H1 (cell line): ENCODE results near the gene PLXNA4. TPM values are rescaled to one million over a fixed set of nuclear protein-coding genes. Genes with fewer than 3 reads are reported as not detected.

Experiments used
- CTCF ChIA-PET: fragments of 300-600 bp; sonication (Branson Sonifier 250); formaldehyde crosslinking; loops from one replicate; lab custom pipeline; 2021; ENCODE audit not compliant: partially characterized antibody; lab: Charles Lee
- POLR2A ChIA-PET: fragments of 300-600 bp; sonication (Branson Sonifier 250); formaldehyde crosslinking; loops from one replicate; lab custom pipeline; 2021; ENCODE audit warnings: inconsistent platforms; ENCODE audit not compliant: partially characterized antibody; lab: Charles Lee
- DNase-seq, 2 experiments: peaks; one replicate each; pipeline versions ENCODE4 v3.0.0 to v3.0.0-alpha.2; 2010 to 2022; ENCODE audit warnings: low spot score in 2 of 2, low read depth in 1 of 2, mixed read lengths in 1 of 2
- FAIRE-seq: peaks from 2 replicates; lab custom pipeline; 2011; peaks lifted over from hg19 to GRCh38; lab: Jason Lieb, UNC
- H2AFZ ChIP-seq: 2 replicates; pipeline ENCODE4 v1.8.1; 2012; ENCODE audit warnings: low read length, inconsistent platforms
- H2AK5ac ChIP-seq: 2 replicates; pipeline ENCODE4 v1.6.1; 2013; ENCODE audit warnings: low read depth, low read length
- H2BK120ac ChIP-seq: replicated peaks from 2 replicates; pipeline ENCODE3; 2013; ENCODE audit warnings: low read depth, low read length, inconsistent platforms
- H2BK12ac ChIP-seq: 2 replicates; pipeline ENCODE4 v1.6.1; 2013; ENCODE audit warnings: low read depth, low read length
- H2BK15ac ChIP-seq: 2 replicates; pipeline ENCODE4 v1.6.1; 2013; ENCODE audit warnings: low read length
- H2BK20ac ChIP-seq: 2 replicates; pipeline ENCODE4 v1.6.1; 2013; ENCODE audit warnings: low read length
- H2BK5ac ChIP-seq: 2 replicates; pipeline ENCODE4 v1.6.1; 2013; ENCODE audit warnings: low read depth, low read length
- H3K14ac ChIP-seq: 2 replicates; pipeline ENCODE4 v1.6.1; 2013; ENCODE audit warnings: inconsistent platforms; ENCODE audit not compliant: insufficient read length
- H3K18ac ChIP-seq: 2 replicates; pipeline ENCODE4 v1.6.1; 2013; ENCODE audit warnings: low read length; ENCODE audit errors: extremely low read depth
- H3K23ac ChIP-seq: 2 replicates; pipeline ENCODE4 v1.6.1; 2013; ENCODE audit warnings: inconsistent platforms; ENCODE audit not compliant: insufficient read length
- H3K23me2 ChIP-seq: 2 replicates; pipeline ENCODE4 v1.6.1; 2013; ENCODE audit warnings: low read depth, low read length
- H3K27ac ChIP-seq: 2 replicates; pipeline ENCODE4 v1.6.1; 2011; ENCODE audit warnings: low read depth, low read length, inconsistent platforms
- H3K27me3 ChIP-seq, 4 experiments: replicated peaks in 1 of 4; 1 replicate in 1 of 4; 2 replicates in 3 of 4; pipeline versions ENCODE4 v1.6.1 to v1.8.1; 2011 to 2013; ENCODE audit warnings: low read length in 3 of 4, mild to moderate bottlenecking in 3 of 4, inconsistent platforms in 2 of 4, mixed read lengths in 2 of 4, moderate library complexity in 1 of 4; ENCODE audit not compliant: control insufficient read depth in 3 of 4, insufficient read depth in 3 of 4; ENCODE audit errors: extremely low read depth in 1 of 4
- H3K36me3 ChIP-seq, 4 experiments: 2 replicates each; pipeline versions ENCODE4 v1.6.1 to v1.8.1; 2011 to 2013; ENCODE audit warnings: mild to moderate bottlenecking in 4 of 4, low read length in 3 of 4, moderate library complexity in 2 of 4, control low read depth in 1 of 4, inconsistent platforms in 1 of 4; ENCODE audit not compliant: insufficient read depth in 4 of 4, control insufficient read depth in 2 of 4
- H3K4ac ChIP-seq: replicated peaks from 2 replicates; pipeline ENCODE3; 2013; ENCODE audit warnings: low read length, low read depth, mixed read lengths, inconsistent platforms; ENCODE audit not compliant: insufficient read length
- H3K4me1 ChIP-seq, 4 experiments: replicated peaks in 1 of 4; 1 replicate in 1 of 4; 2 replicates in 3 of 4; pipeline versions ENCODE4 v1.6.1 to v1.8.1; 2011 to 2013; ENCODE audit warnings: low read length in 3 of 4, inconsistent platforms in 2 of 4, mixed read lengths in 1 of 4; ENCODE audit not compliant: insufficient read depth in 4 of 4, control insufficient read depth in 3 of 4
- H3K4me2 ChIP-seq, 2 experiments: 2 replicates each; pipeline versions ENCODE4 v1.6.1 to v1.8.1; 2011 to 2013; ENCODE audit warnings: low read depth in 2 of 2, low read length in 2 of 2, control low read depth in 1 of 2, inconsistent platforms in 1 of 2, mild to moderate bottlenecking in 1 of 2; ENCODE audit not compliant: insufficient read depth in 1 of 2
- H3K4me3 ChIP-seq, 4 experiments: fragments of 200-600, 300-600 bp in 1 of 4; sonication (generic), shearing (Covaris generic), sonication (Bioruptor Twin) in 1 of 4; 2 replicates each; pipeline versions ENCODE4 v1.5.1 to v1.8.1; 2011 to 2016; ENCODE audit warnings: low read length in 4 of 4, low read depth in 3 of 4, control low read depth in 2 of 4, inconsistent platforms in 2 of 4, mild to moderate bottlenecking in 2 of 4, mixed read lengths in 1 of 4, moderate library complexity in 1 of 4; ENCODE audit not compliant: insufficient read depth in 2 of 4; ENCODE audit errors: extremely low read depth in 1 of 4
- H3K56ac ChIP-seq: replicated peaks from 2 replicates; pipeline ENCODE3; 2013; ENCODE audit warnings: low read depth, mild to moderate bottlenecking, mixed read lengths, low read length, inconsistent platforms; ENCODE audit not compliant: insufficient read length
- H3K79me1 ChIP-seq: 2 replicates; pipeline ENCODE4 v1.6.1; 2013; ENCODE audit warnings: low read depth, low read length, control low read depth
- H3K79me2 ChIP-seq, 2 experiments: 2 replicates each; pipeline versions ENCODE4 v1.6.1 to v1.8.1; 2012 to 2013; ENCODE audit warnings: low read length in 2 of 2, mild to moderate bottlenecking in 2 of 2, inconsistent platforms in 1 of 2; ENCODE audit not compliant: insufficient read depth in 2 of 2, control insufficient read depth in 1 of 2
- H3K9ac ChIP-seq, 4 experiments: replicated peaks in 1 of 4; 1 replicate in 1 of 4; 2 replicates in 3 of 4; pipeline versions ENCODE4 v1.6.1 to v1.8.1; 2011 to 2013; ENCODE audit warnings: low read depth in 3 of 4, low read length in 3 of 4, control low read depth in 2 of 4, mild to moderate bottlenecking in 2 of 4, moderate library complexity in 2 of 4, inconsistent platforms in 1 of 4; ENCODE audit errors: extremely low read depth in 1 of 4
- H3K9me3 ChIP-seq, 2 experiments: 2 replicates each; pipeline versions ENCODE4 v1.6.1 to v1.8.1; 2012 to 2013; ENCODE audit warnings: mild to moderate bottlenecking in 2 of 2, moderate library complexity in 2 of 2, control low read depth in 1 of 2, inconsistent platforms in 1 of 2, low read depth in 1 of 2, low read length in 1 of 2, mixed read lengths in 1 of 2; ENCODE audit not compliant: insufficient read depth in 2 of 2
- H4K20me1 ChIP-seq, 2 experiments: replicated peaks in 1 of 2; 2 replicates each; pipeline versions ENCODE3 to v1.8.1; 2011 to 2013; ENCODE audit warnings: inconsistent platforms in 2 of 2, low read length in 2 of 2, mild to moderate bottlenecking in 1 of 2; ENCODE audit not compliant: insufficient read depth in 2 of 2, control insufficient read depth in 1 of 2
- H4K5ac ChIP-seq: 2 replicates; pipeline ENCODE4 v1.6.1; 2013; ENCODE audit warnings: low read length, low read depth, mixed read lengths, inconsistent platforms; ENCODE audit not compliant: insufficient read length
- H4K8ac ChIP-seq: 2 replicates; pipeline ENCODE4 v1.8.0; 2013; ENCODE audit warnings: mild to moderate bottlenecking, moderate library complexity, low read length, inconsistent platforms; ENCODE audit not compliant: insufficient read depth; ENCODE audit errors: extremely low read depth
- H4K91ac ChIP-seq: replicated peaks from 2 replicates; pipeline ENCODE3; 2013; ENCODE audit warnings: low read length, mixed read lengths, inconsistent platforms; ENCODE audit not compliant: insufficient read length
- CHD1 ChIP-seq: IDR thresholded peaks from 2 replicates; pipeline ENCODE4 v1.6.1; 2012; ENCODE audit warnings: low read depth, low read length, improper control_type of control experiment
- CHD2 ChIP-seq: IDR thresholded peaks from 2 replicates; pipeline ENCODE4 v1.6.1; 2012; ENCODE audit warnings: low read length, improper control_type of control experiment
- GABPA ChIP-seq: IDR thresholded peaks from 2 replicates; pipeline ENCODE4 v1.6.1; 2011; ENCODE audit warnings: mild to moderate bottlenecking, low read length, moderate library complexity, borderline replicate concordance; ENCODE audit not compliant: insufficient read depth
- KDM5A ChIP-seq: fragments of 200-600 bp; IDR thresholded peaks from 2 replicates; pipeline ENCODE4 v1.7.1; 2012; ENCODE audit warnings: mild to moderate bottlenecking, low read length, inconsistent platforms, mixed read lengths
- POU5F1 ChIP-seq: IDR thresholded peaks from 2 replicates; pipeline ENCODE4 v1.6.1; 2011; ENCODE audit warnings: low read depth, mild to moderate bottlenecking, low read length, moderate library complexity
- RAD21 ChIP-seq, 2 experiments: IDR thresholded peaks in 1 of 2; conservative IDR thresholded peaks in 1 of 2; 2 replicates each; pipeline ENCODE4 v1.6.1; 2011; ENCODE audit warnings: low read depth in 2 of 2, low read length in 2 of 2, improper control_type of control experiment in 1 of 2, inconsistent platforms in 1 of 2, mild to moderate bottlenecking in 1 of 2, moderate library complexity in 1 of 2
- RBBP5 ChIP-seq: IDR thresholded peaks from 2 replicates; pipeline ENCODE4 v1.7.1; 2012; ENCODE audit warnings: low read depth, mild to moderate bottlenecking, inconsistent platforms, low read length, moderate library complexity, borderline replicate concordance
- RFX5 ChIP-seq: IDR thresholded peaks from 2 replicates; pipeline ENCODE4 v1.6.1; 2011; ENCODE audit warnings: low read depth, low read length, improper control_type of control experiment, borderline replicate concordance
- SAP30 ChIP-seq: fragments of 300-600 bp; sonication (generic); IDR thresholded peaks from 2 replicates; pipeline ENCODE4 v1.7.1; 2012; ENCODE audit warnings: low read length, moderate library complexity, mild to moderate bottlenecking, inconsistent platforms; ENCODE audit not compliant: insufficient read depth, insufficient replicate concordance
- SIN3A ChIP-seq, 2 experiments: IDR thresholded peaks in 1 of 2; conservative IDR thresholded peaks in 1 of 2; 2 replicates each; pipeline ENCODE4 v1.6.1; 2011 to 2012; ENCODE audit warnings: low read length in 2 of 2, improper control_type of control experiment in 1 of 2, low read depth in 1 of 2, mild to moderate bottlenecking in 1 of 2
- SIRT6 ChIP-seq: IDR thresholded peaks from one replicate; pipeline ENCODE4 v1.7.1; 2012; ENCODE audit warnings: low read length, inconsistent platforms
- SP2 ChIP-seq: IDR thresholded peaks from 2 replicates; pipeline ENCODE4 v1.6.1; 2012; ENCODE audit warnings: mild to moderate bottlenecking, low read length, inconsistent platforms
- SUZ12 ChIP-seq: fragments of 200-600 bp; sonication (generic); IDR thresholded peaks from 2 replicates; pipeline ENCODE4 v1.6.1; 2012; ENCODE audit warnings: mild to moderate bottlenecking, inconsistent platforms, low read length, moderate library complexity, mixed read lengths
- TEAD4 ChIP-seq: IDR thresholded peaks from 2 replicates; pipeline ENCODE4 v1.6.1; 2012; ENCODE audit warnings: low read depth, low read length, inconsistent platforms, mixed read lengths
- YY1 ChIP-seq: IDR thresholded peaks from 2 replicates; pipeline ENCODE4 v1.6.1; 2011; ENCODE audit warnings: low read depth, mild to moderate bottlenecking, low read length
- whole genome bisulfite sequencing, 2 experiments: shearing (Covaris generic) in 1 of 2; methylation state at CpG; one replicate each; pipeline versions ENCODE4 v1.1.6 to v1.1.7; 2013 to 2015; ENCODE audit warnings: low lambda C conversion rate in 2 of 2, mixed read lengths in 2 of 2, inconsistent platforms in 1 of 2, low coverage in 1 of 2, missing lambda C conversion rate in 1 of 2; ENCODE audit not compliant: insufficient replicate concordance in 2 of 2, insufficient coverage in 1 of 2, insufficient read length in 1 of 2; ENCODE audit errors: extremely low coverage in 1 of 2, missing lambda C conversion rate in 1 of 2; 5-methylcytosine and 5-hydroxymethylcytosine counted together
- polyA plus RNA-seq, 7 experiments: library from polyadenylated mRNA; depleted of rRNA in 3 of 7; stranded (reverse) in 5 of 7; unstranded in 2 of 7; fragments of >200 nt in 5 of 7; fragments of 200-250 nt in 2 of 7; gene quantifications; 1 replicate in 5 of 7; 2 replicates in 1 of 7; 4 replicates in 1 of 7; pipeline versions ENCODE4 v1.2.1 to v1.2.3, GENCODE V29; 2011 to 2013; ENCODE audit warnings: missing spikeins in 2 of 7, mixed read lengths in 2 of 7
- total RNA-seq: library from RNA; stranded (reverse); fragmentation: NEBNext Ultra II Directional; extraction: Animal tissue kit (Norgen Biotek cat#: 25700); gene quantifications from 2 replicates; pipeline ENCODE4 v1.2.1, GENCODE V29; 2021

The PLXNA4 gene
- total and polyA plus RNA-seq, 2 of the 8 experiments (the other 6 are each of a cell fraction or from before 2014, with no cell fraction given) = 0.76 to 0.79 TPM

- POLR2A ChIA-PET = no interaction called here
- no peak overlapping the region for H3K23ac ChIP-seq
These were observed 143.0 kb downstream of the PLXNA4 start for GRCh38 chr7:132433301-132433700.

More at GRCh38 chr7:132433301-132433700, 143.0 kb downstream of the PLXNA4 start:
- Histone ChIP-seq H2BK20ac (no peak overlapping the region), H3K4ac (no peak overlapping the region), H4K8ac (no peak overlapping the region), H3K9me3 (no peaks in the 10 kb centered on the region), H3K9ac (no peak overlapping the region)
- CTCF ChIA-PET = interaction anchor here (1.2 kb wide), 1 partner anchor 11 kb away, joined by 3 read pairs; no protein-coding TSS in a partner anchor
- FAIRE-seq = no peak
- 82% methylated on average over 2 of the region's 2 CpGs; no CpG with 5 or more reads in 1 of the 2 experiments for WGBS, 2 experiments
- TF ChIP-seq CHD1 (no peak), TEAD4 (no peak), SIN3A (conservative IDR thresholded peaks at IDR 0.05 in 1 of 2, IDR thresholded peaks at IDR 0.05 in 1 of 2; ENCODE audit: low read depth in 1 of 2, low read length in 2 of 2) (no peak), YY1 (no peak), RBBP5 (no peak), SUZ12 (no peak), SIRT6 (no peak), RFX5 (no peak), SP2 (no peak), POU5F1 (no peak), CHD2 (no peak), SAP30 (no peak), KDM5A (no peak), RAD21 (IDR thresholded peaks at IDR 0.05 in 1 of 2, conservative IDR thresholded peaks at IDR 0.05 in 1 of 2; ENCODE audit: low read depth in 2 of 2, low read length in 2 of 2) (no peak), GABPA (no peak)
- TF ChIP-seq, all 59 proteins: peak for 0
- Histone ChIP-seq H3K79me1 (no peaks in the 10 kb centered on the region), H3K36me3 (no peaks in the 10 kb centered on the region), H3K4me3 (no peak overlapping the region), H2BK12ac (no peak overlapping the region), H3K18ac (no peak overlapping the region), H3K4me2 (no peak overlapping the region), H3K27me3 (no peaks in the 10 kb centered on the region), H4K20me1 (no peaks in the 10 kb centered on the region), H3K79me2 (no peaks in the 10 kb centered on the region), H3K14ac (no peak overlapping the region), H2BK15ac (no peak overlapping the region), H4K5ac (no peak overlapping the region), H2AK5ac (no peak overlapping the region), H2BK120ac (no peak overlapping the region), H3K23me2 (no peaks in the 10 kb centered on the region), H3K56ac (no peak overlapping the region), H3K27ac (no peak overlapping the region), H2BK5ac (no peak overlapping the region), H3K4me1 (no peaks in the 10 kb centered on the region), H4K91ac (no peak overlapping the region), H2AFZ (no peak overlapping the region)
- DNase-seq = no peak
